ENCODE results near the gene MFSD2B. TPM values are rescaled to one million over a fixed set of nuclear protein-coding genes. Genes with fewer than 3 reads are reported as not detected.
A peak's percentile ranks its signal among the peaks of the same experiment; 100 is the strongest.

MFSD2B gene
- total RNA-seq, 1 experiment from 2014 or later = 0.48 TPM

DNA sequence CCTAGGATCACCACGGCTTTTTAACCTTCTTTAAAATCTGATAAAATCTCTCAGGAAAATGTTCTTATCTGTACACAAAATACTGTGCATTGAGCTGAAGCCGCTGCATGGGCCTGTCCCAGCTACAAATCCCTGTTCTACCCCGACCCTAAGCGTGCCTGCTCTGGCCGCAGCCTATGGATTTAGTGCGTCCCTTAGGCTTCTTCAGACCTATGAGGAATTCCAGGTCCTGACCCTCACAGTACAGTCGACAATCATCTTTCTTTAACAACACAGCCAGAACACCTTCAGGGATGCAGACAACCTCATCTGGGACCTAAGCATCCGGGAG lies 37.8 kb downstream of the MFSD2B start:
- no TSS peak for BruUV-seq (replicated peaks)
- Mint-ChIP-seq H3K4me3 (ENCODE audit: unreplicated experiment) (peak overlapping the region; percentile 86), H3K9me3 (ENCODE audit: unreplicated experiment) (no peaks in the 10 kb centered on the region), H3K36me3 (ENCODE audit: insufficient read depth, unreplicated experiment) (no peaks in the 10 kb centered on the region), H3K27ac (ENCODE audit: unreplicated experiment) (peak overlapping the region; percentile 30), H3K27me3 (ENCODE audit: insufficient read depth, unreplicated experiment) (no peaks in the 10 kb centered on the region), H3K4me1 (ENCODE audit: low read depth, unreplicated experiment) (peaks cover 7% of the 10 kb centered on the region)
- intact Hi-C loops (cut with micrococcal nuclease; ENCODE audit: unreplicated experiment) = loop anchor here (1.0 kb wide), 2 partner anchors 29 to 37 kb away; partner anchors contain the start of genes SF3B6 and TP53I3
- no peaks in the 10 kb centered on the region for H3K27me3 ChIP-seq (replicated peaks; ENCODE audit: control insufficient read depth, insufficient read depth, low read length)
- H3K36me3 ChIP-seq (ENCODE audit: control insufficient read depth, insufficient read depth, low read length) = no peaks in the 10 kb centered on the region
- H3K4me3 ChIP-seq (ENCODE audit: low read depth, low read length) = no peak overlapping the region
- TF ChIP-seq, protein P1, sequence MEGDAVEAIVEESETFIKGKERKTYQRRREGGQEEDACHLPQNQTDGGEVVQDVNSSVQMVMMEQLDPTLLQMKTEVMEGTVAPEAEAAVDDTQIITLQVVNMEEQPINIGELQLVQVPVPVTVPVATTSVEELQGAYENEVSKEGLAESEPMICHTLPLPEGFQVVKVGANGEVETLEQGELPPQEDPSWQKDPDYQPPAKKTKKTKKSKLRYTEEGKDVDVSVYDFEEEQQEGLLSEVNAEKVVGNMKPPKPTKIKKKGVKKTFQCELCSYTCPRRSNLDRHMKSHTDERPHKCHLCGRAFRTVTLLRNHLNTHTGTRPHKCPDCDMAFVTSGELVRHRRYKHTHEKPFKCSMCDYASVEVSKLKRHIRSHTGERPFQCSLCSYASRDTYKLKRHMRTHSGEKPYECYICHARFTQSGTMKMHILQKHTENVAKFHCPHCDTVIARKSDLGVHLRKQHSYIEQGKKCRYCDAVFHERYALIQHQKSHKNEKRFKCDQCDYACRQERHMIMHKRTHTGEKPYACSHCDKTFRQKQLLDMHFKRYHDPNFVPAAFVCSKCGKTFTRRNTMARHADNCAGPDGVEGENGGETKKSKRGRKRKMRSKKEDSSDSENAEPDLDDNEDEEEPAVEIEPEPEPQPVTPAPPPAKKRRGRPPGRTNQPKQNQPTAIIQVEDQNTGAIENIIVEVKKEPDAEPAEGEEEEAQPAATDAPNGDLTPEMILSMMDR (IDR thresholded peaks at IDR 0.05; ENCODE audit: insufficient read depth in 1 of 2, low read depth in 1 of 2, low read length in 1 of 2, severe bottlenecking in 1 of 2, unreplicated experiment in 1 of 2) = no peak
- peaks cover 4% of the 10 kb centered on the region; the same call in 1 of the 2 replicates for H3K4me1 ChIP-seq
- DNase-seq = no peak
- CTCF ChIA-PET = interaction anchor here (0.6 to 2.1 kb wide), 7 partner anchors 29 to 745 kb away, joined by 3 to 22 read pairs (median 3); partner anchors contain the start of genes ATAD2B, CENPO, PTRHD1 and SF3B6
- no peaks in the 10 kb centered on the region for H3K9me3 ChIP-seq
- POLR2A ChIA-PET = interaction anchor here (0.5 to 1.7 kb wide), 13 partner anchors 15 to 750 kb away, joined by 3 to 47 read pairs (median 4); partner anchors contain the start of genes ATAD2B, SF3B6, TP53I3 and UBXN2A

DNA sequence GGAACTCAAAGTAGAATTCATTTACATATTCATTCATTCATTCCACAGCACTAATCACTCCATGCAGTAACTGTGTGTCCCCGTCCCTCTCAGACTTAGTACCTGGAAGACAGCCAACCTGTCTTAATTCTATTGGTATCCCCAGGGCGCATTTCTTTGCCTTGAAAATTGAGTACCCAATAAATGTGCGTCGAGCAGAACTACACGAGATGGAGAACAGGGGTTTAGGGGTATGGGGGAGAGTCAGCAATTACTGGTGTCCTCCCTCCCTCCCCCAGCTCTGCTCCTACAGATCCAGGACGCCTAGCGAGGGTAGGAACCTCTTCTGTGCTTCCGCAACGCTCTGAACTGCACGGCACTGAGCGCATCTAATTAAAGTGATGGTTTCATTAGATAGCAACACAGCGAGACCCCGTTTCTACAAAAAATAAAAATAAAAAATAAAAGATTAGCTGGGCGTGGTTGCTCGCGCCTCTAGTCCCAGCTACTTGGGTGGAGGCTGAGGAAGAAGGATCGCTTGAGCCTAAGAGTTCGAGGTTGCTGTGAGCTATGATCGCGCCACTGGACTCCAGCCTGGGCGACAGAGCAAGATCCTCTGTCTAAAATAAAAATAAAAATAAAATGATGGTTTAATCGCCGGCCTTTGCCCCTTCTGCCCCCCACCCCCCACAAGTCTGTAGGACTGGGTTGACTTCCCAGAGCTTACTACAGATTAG lies 39.0 kb downstream of the MFSD2B start:
- no peak for DNase-seq
- Mint-ChIP-seq H3K9me3 (ENCODE audit: unreplicated experiment) (no peaks in the 10 kb centered on the region), H3K27ac (ENCODE audit: unreplicated experiment) (no peak overlapping the region), H3K4me3 (ENCODE audit: unreplicated experiment) (no peak overlapping the region), H3K27me3 (ENCODE audit: insufficient read depth, unreplicated experiment) (no peaks in the 10 kb centered on the region), H3K36me3 (ENCODE audit: insufficient read depth, unreplicated experiment) (no peaks in the 10 kb centered on the region), H3K4me1 (ENCODE audit: low read depth, unreplicated experiment) (peaks cover 7% of the 10 kb centered on the region)
- Histone ChIP-seq H3K36me3 (ENCODE audit: control insufficient read depth, insufficient read depth, low read length) (no peaks in the 10 kb centered on the region), H3K4me1 (peaks cover 4% of the 10 kb centered on the region; the same call in 1 of the 2 replicates), H3K9me3 (no peaks in the 10 kb centered on the region), H3K27me3 (replicated peaks; ENCODE audit: control insufficient read depth, insufficient read depth, low read length) (no peaks in the 10 kb centered on the region), H3K4me3 (ENCODE audit: low read depth, low read length) (peak overlapping the region; percentile 42)
- TF ChIP-seq, protein P1 (IDR thresholded peaks at IDR 0.05; ENCODE audit: insufficient read depth in 1 of 2, low read depth in 1 of 2, low read length in 1 of 2, severe bottlenecking in 1 of 2, unreplicated experiment in 1 of 2) = no peak
- intact Hi-C loops (cut with micrococcal nuclease; ENCODE audit: unreplicated experiment) = no loop called here
- ChIA-PET POLR2A (no interaction called here), CTCF (interaction anchor here (1.6 kb wide), 1 partner anchor 28 kb away, joined by 10 read pairs; the partner anchor contains the start of gene SF3B6)
- no TSS peak for BruUV-seq (replicated peaks)

DNA sequence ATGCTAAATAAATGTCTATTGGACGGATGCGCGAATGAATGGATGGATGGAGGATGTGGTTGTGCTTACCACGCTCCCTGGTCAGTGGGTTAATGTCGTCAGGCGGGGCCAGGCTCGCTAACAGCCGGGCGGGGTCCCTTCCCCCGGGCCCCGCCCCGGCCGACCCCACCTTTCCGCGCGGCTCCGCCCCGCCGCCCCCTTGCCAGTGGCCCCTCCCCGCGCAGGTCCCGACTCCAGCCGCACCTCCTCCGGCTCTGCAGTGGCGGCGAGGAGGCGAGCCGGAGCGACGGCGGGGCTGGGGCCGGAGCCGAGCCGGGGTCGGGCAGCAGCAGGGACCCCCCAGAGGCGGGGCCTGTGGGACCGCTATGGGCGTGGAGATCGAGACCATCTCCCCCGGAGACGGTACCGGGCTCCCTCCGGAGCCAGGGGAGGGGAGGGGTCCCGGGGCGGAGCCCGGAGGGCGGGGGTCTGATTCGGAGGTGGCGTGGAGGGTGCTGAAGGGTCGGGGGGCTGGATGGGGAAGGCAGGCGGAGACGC lies 39.7 kb downstream of the MFSD2B start, which contains the start of gene FKBP1B:
Gene FKBP1B, plus strand, starts transcription at position 257 of the 537 bp plus-strand sequence. Its CDS starts 109 bp downstream, at position 366.
- H3K27ac Mint-ChIP-seq (ENCODE audit: unreplicated experiment) = no peak within 1 kb of the TSS
- DNase-seq = peak; percentile 65 to 71
- H3K27me3 Mint-ChIP-seq (ENCODE audit: insufficient read depth, unreplicated experiment) = no peaks in the 10 kb centered on the region
- ChIA-PET POLR2A (no interaction called here), CTCF (interaction anchor here (1.6 kb wide), 1 partner anchor 27 kb away, joined by 10 read pairs; the partner anchor contains the start of gene SF3B6)
- H3K27me3 ChIP-seq (replicated peaks; ENCODE audit: control insufficient read depth, insufficient read depth, low read length) = no peaks in the 10 kb centered on the region
- no peaks in the 10 kb centered on the region for H3K36me3 Mint-ChIP-seq (ENCODE audit: insufficient read depth, unreplicated experiment)
- BruUV-seq (replicated peaks) = no TSS peak
- H3K4me1 ChIP-seq = peaks cover 4% of the 10 kb centered on the region; the same call in 1 of the 2 replicates
- no peak within 1 kb of the TSS for H3K4me3 Mint-ChIP-seq (ENCODE audit: unreplicated experiment)
- TF ChIP-seq, protein P1 (IDR thresholded peaks at IDR 0.05; ENCODE audit: insufficient read depth in 1 of 2, low read depth in 1 of 2, low read length in 1 of 2, severe bottlenecking in 1 of 2, unreplicated experiment in 1 of 2) = no peak
- peaks cover 7% of the 10 kb centered on the region for H3K4me1 Mint-ChIP-seq (ENCODE audit: low read depth, unreplicated experiment)
- H3K36me3 ChIP-seq (ENCODE audit: control insufficient read depth, insufficient read depth, low read length) = no peaks in the 10 kb centered on the region
- no peaks in the 10 kb centered on the region for H3K9me3 ChIP-seq
- H3K9me3 Mint-ChIP-seq (ENCODE audit: unreplicated experiment) = no peaks in the 10 kb centered on the region
- intact Hi-C loops (cut with micrococcal nuclease; ENCODE audit: unreplicated experiment) = no loop called here
- H3K4me3 ChIP-seq (ENCODE audit: low read depth, low read length) = peak within 1 kb of the TSS; percentile 42

All from Caco-2 (cell line).